Psoas muscle (tissue), 8 donors: ENCODE data around the gene OXTR. TPM values are rescaled to one million over a fixed set of nuclear protein-coding genes. Genes with fewer than 3 reads are reported as not detected.

Experiments used
- ATAC-seq, 4 donors: fragments of 200-7000 bp; cut with Tn5 transposase; one replicate each; pipeline ENCODE4 v1.9.1; 2020; ENCODE audit warnings: moderate library complexity in 3 of 4, mild to moderate bottlenecking in 2 of 4
- DNase-seq, 2 donors: peaks; one replicate each; pipeline ENCODE4 v3.0.0-alpha.2; 2020
- H3K27ac ChIP-seq: fragments of 200-600 bp; one replicate; pipeline ENCODE4 v1.8.0; 2022
- H3K27me3 ChIP-seq, 3 donors: fragments of 200-600 bp in 1 of 3; one replicate each; pipeline versions ENCODE4 v1.6.1 to v1.8.0; 2013 to 2022; ENCODE audit warnings: low read length in 2 of 3, mild to moderate bottlenecking in 2 of 3, moderate library complexity in 1 of 3; ENCODE audit not compliant: insufficient read depth in 3 of 3
- H3K36me3 ChIP-seq, 2 donors: fragments of 200-600 bp in 1 of 2; one replicate each; pipeline versions ENCODE4 v1.6.1 to v1.8.0; 2013 to 2022; ENCODE audit warnings: low read depth in 1 of 2, mild to moderate bottlenecking in 1 of 2, moderate library complexity in 1 of 2; ENCODE audit not compliant: insufficient read depth in 1 of 2
- H3K4me1 ChIP-seq: fragments of 200-600 bp; one replicate; pipeline ENCODE4 v1.8.0; 2022
- H3K4me3 ChIP-seq: fragments of 200-600 bp; one replicate; pipeline ENCODE4 v1.8.0; 2022; ENCODE audit warnings: mild to moderate bottlenecking
- H3K9me3 ChIP-seq: fragments of 200-600 bp; one replicate; pipeline ENCODE4 v1.8.0; 2022
- CTCF ChIP-seq: fragments of 200-600 bp; IDR thresholded peaks from one replicate; pipeline ENCODE4 v1.8.0; 2022; ENCODE audit warnings: antibody characterized with exemption
- WGBS, 3 donors: extraction: QIAGEN DNeasy Blood & Tissue Kit; methylation state at CpG; one replicate each; pipeline versions ENCODE4 v1.1.6 to v1.1.7; 2013; 5-methylcytosine and 5-hydroxymethylcytosine counted together
- intact Hi-C, 2 donors: fragments of 100-400 bp; cut with DNase I; formaldehyde crosslinking; loops; one replicate each; pipeline versions ENCODE4 v1.11.0 to v1.14.2; 2022
- polyA plus RNA-seq, 3 donors: library from polyadenylated mRNA; stranded (reverse); fragments of 200-250 nt; gene quantifications; one replicate each; pipeline ENCODE4 v1.2.3, GENCODE V29; 2013
- total RNA-seq, 4 donors: library from RNA; stranded (reverse); fragmentation: NEBNext Ultra II Directional in 2 of 4; extraction: Animal tissue kit (Norgen Biotek cat#: 25700) in 2 of 4; gene quantifications; one replicate each; pipeline versions ENCODE4 v1.2.1 to v1.2.4, GENCODE V29; 2021 to 2023
- donor health status: healthy with polysubstance abuse.
- donor health status: DM: no; HTN: no; CAD: no; lungs with moderate emphysema.
- donor health status: Bipolar disorder and iron deficiency.
- donor health status: healthy.
- donor health status: DM: yes; HTN: yes; CAD: no.
- donor health status: DM: no; HTN: no; CAD: no.
- donor health status: DM: no; HTN: no; CAD: no.
- donor health status: DM: yes; HTN: yes; CAD: no.

Gene OXTR
- total and polyA plus RNA-seq, 7 donors: 0.09 to 0.38 (median 0.12) TPM; not detected in 2

GRCh38 chr3:8810561-8810960 is 41.1 kb upstream of the OXTR start:
- no peaks in the 10 kb centered on the region for H3K9me3 ChIP-seq
- no peaks in the 10 kb centered on the region for H3K36me3 ChIP-seq
- no peak overlapping the region for H3K27ac ChIP-seq
- H3K27me3 ChIP-seq: no peaks in the 10 kb centered on the region
- DNase-seq: no peak
- TF ChIP-seq CTCF: no peak
- WGBS, 3 donors: 89 to 97% (median 96%) methylated on average over 2 of the region's 2 CpGs
- no peak for ATAC-seq
- intact Hi-C loops: no loop called here
- no peak overlapping the region for H3K4me3 ChIP-seq
- no peaks in the 10 kb centered on the region for H3K4me1 ChIP-seq

- no peaks in the 10 kb centered on the region for H3K27me3 ChIP-seq
- WGBS, 3 donors: 91 to 93% (median 93%) methylated on average over 2 of the region's 2 CpGs
- H3K4me3 ChIP-seq: no peak overlapping the region
- TF ChIP-seq CTCF: no peak
- ATAC-seq: no peak
- H3K36me3 ChIP-seq: no peaks in the 10 kb centered on the region
- no peak overlapping the region for H3K27ac ChIP-seq
- no peak for DNase-seq
- no peaks in the 10 kb centered on the region for H3K4me1 ChIP-seq
- intact Hi-C loops: no loop called here
- no peaks in the 10 kb centered on the region for H3K9me3 ChIP-seq
These were observed 36.4 kb upstream of the OXTR start for GRCh38 chr3:8805774-8806173.

- Histone ChIP-seq H3K4me3 (no peak overlapping the region), H3K9me3 (no peaks in the 10 kb centered on the region), H3K27me3 (no peaks in the 10 kb centered on the region), H3K27ac (no peak overlapping the region), H3K4me1 (no peaks in the 10 kb centered on the region), H3K36me3 (no peaks in the 10 kb centered on the region)
- TF ChIP-seq CTCF: no peak
- no peak for ATAC-seq
- 89 to 96% (median 90%) methylated on average over 3 of the region's 3 CpGs for WGBS, 3 donors
- intact Hi-C loops: no loop called here
- DNase-seq: no peak
These were observed 32.8 kb upstream of the OXTR start for GRCh38 chr3:8802256-8802655.

- Histone ChIP-seq H3K4me1 (no peaks in the 10 kb centered on the region), H3K36me3 (no peaks in the 10 kb centered on the region), H3K27ac (no peak overlapping the region), H3K27me3 (no peaks in the 10 kb centered on the region), H3K4me3 (no peak overlapping the region), H3K9me3 (no peaks in the 10 kb centered on the region)
- no peak for ATAC-seq
- no peak for DNase-seq
- intact Hi-C loops: no loop called here
- 48 to 94% (median 59%) methylated on average over 3 of the region's 3 CpGs for WGBS, 3 donors
- no peak for TF ChIP-seq CTCF
These were observed 30.6 kb upstream of the OXTR start for GRCh38 chr3:8800016-8800415.

- no peak for ATAC-seq
- H3K9me3 ChIP-seq: peaks cover 3% of the 10 kb centered on the region
- H3K4me3 ChIP-seq: no peak overlapping the region
- no peaks in the 10 kb centered on the region for H3K27me3 ChIP-seq
- no peaks in the 10 kb centered on the region for H3K36me3 ChIP-seq
- H3K4me1 ChIP-seq: no peaks in the 10 kb centered on the region
- no peak for DNase-seq
- WGBS, 3 donors: 93 to 95% (median 93%) methylated on average over 3 of the region's 3 CpGs
- H3K27ac ChIP-seq: no peak overlapping the region
- TF ChIP-seq CTCF: no peak
- intact Hi-C loops: no loop called here
These were observed 24.8 kb upstream of the OXTR start for GRCh38 chr3:8794247-8794646.
